ENCODE data around the gene SLC39A8.
"Not testable (repeated sequence)": the region's sequence is repeated elsewhere in the genome, so short reads cannot be mapped to it uniquely, and the experiment has no call there.

The SLC39A8 gene

DNA sequence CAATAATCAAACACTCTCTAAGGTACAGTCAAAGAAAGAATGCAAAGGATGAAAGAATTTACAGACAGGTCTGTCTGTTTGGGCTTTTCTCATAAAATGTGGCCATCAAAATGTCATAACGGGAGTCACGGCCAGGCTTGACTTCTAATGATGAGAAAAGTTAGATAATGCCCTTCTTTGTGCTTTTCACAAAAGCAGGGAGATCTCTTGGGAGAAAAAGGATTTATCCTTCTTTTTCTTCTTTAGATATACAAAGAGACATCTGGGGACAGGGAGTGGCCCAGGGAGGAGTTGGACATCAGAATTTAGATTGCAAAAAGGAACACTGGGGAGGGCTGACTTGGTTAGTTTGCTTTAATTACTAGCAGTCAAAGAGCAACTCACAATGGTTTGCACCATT, 93.1 kb downstream of the SLC39A8 start:
- DNase-seq (ENCODE audit: insufficient read length, low spot score) (no peak), FAIRE-seq (no peak)
- TF ChIP-seq PAX5 (IDR thresholded peaks at IDR 0.05; ENCODE audit: insufficient read depth, low read length, severe bottlenecking) (no peak), TAF1 (IDR thresholded peaks at IDR 0.05; ENCODE audit: low read depth, low read length) (no peak), POU2F2 (IDR thresholded peaks at IDR 0.05; ENCODE audit: low read depth, low read length) (no peak), POLR2AphosphoS5 (IDR thresholded peaks at IDR 0.05; ENCODE audit: low read depth, low read length) (no peak), POLR2A (IDR thresholded peaks at IDR 0.05; ENCODE audit: low read depth, low read length) (no peak), SPI1 (IDR thresholded peaks at IDR 0.05; ENCODE audit: low read depth, low read length) (no peak)

DNA sequence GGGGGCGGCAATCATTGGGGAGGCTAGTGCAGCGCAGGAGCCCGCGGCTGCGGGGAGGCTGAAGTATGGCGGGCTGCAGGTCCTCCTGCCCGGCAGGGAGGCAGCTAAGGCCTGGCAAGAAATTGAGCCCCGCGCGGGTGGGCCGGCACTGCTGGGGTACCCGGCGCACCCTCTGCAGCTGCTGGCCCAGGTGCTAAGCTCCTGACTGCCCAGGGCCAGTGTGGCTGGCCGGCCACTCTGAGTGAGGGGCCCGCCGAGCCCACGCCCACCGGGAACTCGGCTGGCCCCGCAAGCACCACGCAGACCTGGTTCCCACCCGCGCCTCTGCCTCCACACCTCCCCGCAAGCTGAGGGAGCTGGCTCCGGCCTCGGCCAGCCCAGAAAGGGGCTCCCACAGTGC, 94.9 kb downstream of the SLC39A8 start:
- FAIRE-seq (no peak), DNase-seq (ENCODE audit: insufficient read length, low spot score) (no peak)
- TF ChIP-seq SPI1 (IDR thresholded peaks at IDR 0.05; ENCODE audit: low read depth, low read length): no peak
- TF ChIP-seq POU2F2 (IDR thresholded peaks at IDR 0.05; ENCODE audit: low read depth, low read length): no peak
- TF ChIP-seq TAF1 (IDR thresholded peaks at IDR 0.05; ENCODE audit: low read depth, low read length): no peak
- TF ChIP-seq POLR2AphosphoS5 (IDR thresholded peaks at IDR 0.05; ENCODE audit: low read depth, low read length): no peak
- TF ChIP-seq POLR2A (IDR thresholded peaks at IDR 0.05; ENCODE audit: low read depth, low read length): no peak
- no peak for TF ChIP-seq PAX5 (IDR thresholded peaks at IDR 0.05; ENCODE audit: insufficient read depth, low read length, severe bottlenecking)

DNA sequence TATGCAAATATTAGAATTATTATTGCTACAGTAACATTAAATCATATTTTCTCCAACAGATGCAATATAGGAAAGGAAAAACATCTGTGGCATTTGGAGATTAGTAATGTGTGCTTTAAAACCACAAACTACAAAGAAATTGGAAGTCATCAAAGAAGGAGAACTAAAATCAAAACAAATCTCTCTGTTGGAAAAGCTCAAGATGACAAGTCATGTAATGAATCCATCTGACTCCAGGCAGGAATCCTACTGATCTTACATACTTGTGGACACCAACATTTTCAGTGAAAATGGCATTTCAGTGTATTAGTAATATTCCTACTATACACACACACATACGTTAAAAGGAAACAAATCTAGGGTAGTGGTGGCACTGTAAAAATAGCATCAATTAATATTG, 98.2 kb downstream of the SLC39A8 start:
- no peak for DNase-seq (ENCODE audit: insufficient read length, low spot score)
- FAIRE-seq: no peak
- TF ChIP-seq POU2F2 (IDR thresholded peaks at IDR 0.05; ENCODE audit: low read depth, low read length) (no peak), PAX5 (IDR thresholded peaks at IDR 0.05; ENCODE audit: insufficient read depth, low read length, severe bottlenecking) (no peak), TAF1 (IDR thresholded peaks at IDR 0.05; ENCODE audit: low read depth, low read length) (no peak), SPI1 (IDR thresholded peaks at IDR 0.05; ENCODE audit: low read depth, low read length) (no peak)

DNA sequence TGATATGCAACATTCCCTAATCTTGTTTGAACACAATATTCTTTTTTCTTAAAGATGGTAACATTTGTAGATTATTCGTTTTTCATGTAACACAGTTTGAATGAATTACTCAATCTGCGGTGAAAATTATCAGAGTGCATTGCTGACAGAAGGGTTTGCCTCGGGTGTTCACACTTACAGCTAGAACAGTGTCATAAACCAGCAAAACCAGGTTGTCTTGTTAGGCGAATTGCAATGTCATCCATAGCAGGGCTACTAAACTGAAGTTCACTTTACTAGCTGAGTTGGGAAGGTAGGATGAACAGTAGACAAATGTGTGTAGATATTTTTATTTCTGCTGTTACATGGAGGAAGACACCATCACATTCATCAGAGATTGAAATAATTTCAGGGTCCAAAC, 98.9 kb downstream of the SLC39A8 start:
- DNase-seq (ENCODE audit: insufficient read length, low spot score) (no peak), FAIRE-seq (no peak)
- TF ChIP-seq POLR2AphosphoS5 (IDR thresholded peaks at IDR 0.05; ENCODE audit: low read depth, low read length): no peak
- TF ChIP-seq POLR2A (IDR thresholded peaks at IDR 0.05; ENCODE audit: low read depth, low read length): no peak
- no peak for TF ChIP-seq PAX5 (IDR thresholded peaks at IDR 0.05; ENCODE audit: insufficient read depth, low read length, severe bottlenecking)
- TF ChIP-seq POU2F2 (IDR thresholded peaks at IDR 0.05; ENCODE audit: low read depth, low read length): no peak
- TF ChIP-seq SPI1 (IDR thresholded peaks at IDR 0.05; ENCODE audit: low read depth, low read length): no peak
- TF ChIP-seq TAF1 (IDR thresholded peaks at IDR 0.05; ENCODE audit: low read depth, low read length): no peak

DNA sequence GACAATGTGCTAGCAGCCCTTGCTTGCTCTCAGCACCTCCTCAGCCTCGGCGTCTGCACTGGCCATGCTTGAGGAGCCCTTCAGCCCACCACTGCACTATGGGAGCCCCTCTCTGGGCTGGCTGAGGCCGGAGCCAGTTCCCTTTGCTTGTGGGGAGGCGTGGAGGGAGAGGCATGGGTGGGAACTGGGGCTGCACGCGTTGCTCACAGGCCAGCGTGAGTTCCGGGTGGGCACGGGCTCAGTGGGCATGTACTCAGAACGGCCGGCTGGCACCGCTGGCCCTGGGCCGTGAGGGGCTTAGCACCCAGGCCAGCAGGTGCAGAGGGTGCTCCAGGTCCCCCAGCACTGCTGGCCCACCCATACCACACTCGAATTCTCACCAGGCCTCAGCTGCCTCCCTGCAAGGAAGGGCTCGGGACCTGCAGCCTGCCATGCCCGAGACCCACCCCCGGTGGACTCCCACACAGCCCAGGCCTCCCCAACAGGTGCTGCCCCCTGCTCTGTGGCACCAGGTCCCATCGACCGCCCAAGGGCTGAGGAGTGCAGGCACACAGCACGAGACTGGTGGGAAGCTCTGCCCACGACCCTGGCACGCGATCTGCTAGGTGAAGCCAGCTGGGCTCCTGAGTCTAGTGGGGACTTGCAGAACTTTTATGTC, 100.3 kb downstream of the SLC39A8 start:
- FAIRE-seq: no peak
- no peak for DNase-seq (ENCODE audit: insufficient read length, low spot score)
- TF ChIP-seq PAX5 (IDR thresholded peaks at IDR 0.05; ENCODE audit: insufficient read depth, low read length, severe bottlenecking): no peak
- no peak for TF ChIP-seq TAF1 (IDR thresholded peaks at IDR 0.05; ENCODE audit: low read depth, low read length)
- no peak for TF ChIP-seq POLR2A (IDR thresholded peaks at IDR 0.05; ENCODE audit: low read depth, low read length)
- TF ChIP-seq SPI1 (IDR thresholded peaks at IDR 0.05; ENCODE audit: low read depth, low read length): no peak
- TF ChIP-seq POLR2AphosphoS5 (IDR thresholded peaks at IDR 0.05; ENCODE audit: low read depth, low read length): no peak
- TF ChIP-seq POU2F2 (IDR thresholded peaks at IDR 0.05; ENCODE audit: low read depth, low read length): no peak

GRCh38 chr4:102243296-102243695, 102.0 kb downstream of the SLC39A8 start:
- FAIRE-seq; DNase-seq (ENCODE audit: insufficient read length, low spot score): not testable (repeated sequence)

- TF ChIP-seq POLR2A (IDR thresholded peaks at IDR 0.05; ENCODE audit: low read depth, low read length) (no peak), PAX5 (IDR thresholded peaks at IDR 0.05; ENCODE audit: insufficient read depth, low read length, severe bottlenecking) (no peak), SPI1 (IDR thresholded peaks at IDR 0.05; ENCODE audit: low read depth, low read length) (no peak), POLR2AphosphoS5 (IDR thresholded peaks at IDR 0.05; ENCODE audit: low read depth, low read length) (no peak), TAF1 (IDR thresholded peaks at IDR 0.05; ENCODE audit: low read depth, low read length) (no peak), POU2F2 (IDR thresholded peaks at IDR 0.05; ENCODE audit: low read depth, low read length) (no peak)
- FAIRE-seq (no peak), DNase-seq (ENCODE audit: insufficient read length, low spot score) (no peak)
These were observed 110.9 kb downstream of the SLC39A8 start for GRCh38 chr4:102234243-102234838.

GRCh38 chr4:102230194-102230593, 115.1 kb downstream of the SLC39A8 start:
- no peak for DNase-seq (ENCODE audit: insufficient read length, low spot score)
- no peak for FAIRE-seq
- TF ChIP-seq PAX5 (IDR thresholded peaks at IDR 0.05; ENCODE audit: insufficient read depth, low read length, severe bottlenecking): no peak
- no peak for TF ChIP-seq POLR2AphosphoS5 (IDR thresholded peaks at IDR 0.05; ENCODE audit: low read depth, low read length)
- no peak for TF ChIP-seq SPI1 (IDR thresholded peaks at IDR 0.05; ENCODE audit: low read depth, low read length)
- no peak for TF ChIP-seq POLR2A (IDR thresholded peaks at IDR 0.05; ENCODE audit: low read depth, low read length)
- TF ChIP-seq TAF1 (IDR thresholded peaks at IDR 0.05; ENCODE audit: low read depth, low read length): no peak
- TF ChIP-seq POU2F2 (IDR thresholded peaks at IDR 0.05; ENCODE audit: low read depth, low read length): no peak

DNA sequence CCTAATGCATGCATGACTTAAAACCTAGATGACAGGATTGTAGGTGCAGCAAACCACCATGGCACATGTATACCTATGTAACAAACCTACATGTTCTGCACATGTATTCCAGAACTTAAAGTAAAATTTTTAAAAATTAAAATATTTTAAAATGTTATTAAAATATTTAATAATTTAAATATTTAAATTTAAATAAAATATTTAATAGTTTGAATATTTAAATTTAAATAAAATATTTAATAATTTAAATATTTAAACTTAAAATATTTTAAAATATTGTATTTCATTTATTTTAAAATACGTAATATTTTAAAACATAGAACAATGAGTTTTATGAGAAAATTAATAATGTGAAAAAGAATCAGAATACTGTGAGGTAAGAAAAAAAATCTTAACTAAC, 117.9 kb downstream of the SLC39A8 start:
- TF ChIP-seq PAX5 (IDR thresholded peaks at IDR 0.05; ENCODE audit: insufficient read depth, low read length, severe bottlenecking): no peak
- TF ChIP-seq POLR2AphosphoS5 (IDR thresholded peaks at IDR 0.05; ENCODE audit: low read depth, low read length): no peak
- TF ChIP-seq POU2F2 (IDR thresholded peaks at IDR 0.05; ENCODE audit: low read depth, low read length): no peak
- TF ChIP-seq SPI1 (IDR thresholded peaks at IDR 0.05; ENCODE audit: low read depth, low read length): no peak
- no peak for TF ChIP-seq TAF1 (IDR thresholded peaks at IDR 0.05; ENCODE audit: low read depth, low read length)
- TF ChIP-seq POLR2A (IDR thresholded peaks at IDR 0.05; ENCODE audit: low read depth, low read length): no peak
- FAIRE-seq (no peak), DNase-seq (ENCODE audit: insufficient read length, low spot score) (no peak)

- FAIRE-seq (no peak), DNase-seq (ENCODE audit: insufficient read length, low spot score) (no peak)
- TF ChIP-seq POU2F2 (IDR thresholded peaks at IDR 0.05; ENCODE audit: low read depth, low read length): no peak
- no peak for TF ChIP-seq POLR2A (IDR thresholded peaks at IDR 0.05; ENCODE audit: low read depth, low read length)
- TF ChIP-seq SPI1 (IDR thresholded peaks at IDR 0.05; ENCODE audit: low read depth, low read length): no peak
- no peak for TF ChIP-seq PAX5 (IDR thresholded peaks at IDR 0.05; ENCODE audit: insufficient read depth, low read length, severe bottlenecking)
- TF ChIP-seq TAF1 (IDR thresholded peaks at IDR 0.05; ENCODE audit: low read depth, low read length): no peak
- no peak for TF ChIP-seq POLR2AphosphoS5 (IDR thresholded peaks at IDR 0.05; ENCODE audit: low read depth, low read length)
These were observed 121.8 kb downstream of the SLC39A8 start for GRCh38 chr4:102223461-102223860.
